DMS153 (cell line): ENCODE results near the gene CASP14.
"Not testable (repeated sequence)": the region's sequence is repeated elsewhere in the genome, so short reads cannot be mapped to it uniquely, and the experiment has no call there.

Experiments used
- DNase-seq: peaks from one replicate; lab custom pipeline; 2025; lab: John Stamatoyannopoulos, UW

CASP14 gene

GRCh38 chr19:15072930-15073647 lies 23.8 kb downstream of the CASP14 start:
- no peak for DNase-seq

GRCh38 chr19:15074371-15074770 lies 25.1 kb downstream of the CASP14 start:
- no peak for DNase-seq

- no peak for DNase-seq
These were observed 26.5 kb downstream of the CASP14 start for GRCh38 chr19:15075806-15076205.

- not testable (repeated sequence) for DNase-seq
These were observed 30.7 kb downstream of the CASP14 start for GRCh38 chr19:15080002-15080401.

GRCh38 chr19:15081911-15082310 lies 32.6 kb downstream of the CASP14 start, which contains the start of gene OR1I1:
OR1I1 (plus strand) TSS chr19:15082211; CDS start chr19:15087066, 4,855 bp downstream.
- DNase-seq, result no peak

GRCh38 chr19:15087182-15087581 lies 37.9 kb downstream of the CASP14 start:
- no peak for DNase-seq

GRCh38 chr19:15091918-15092753 lies 42.9 kb downstream of the CASP14 start:
- DNase-seq, result peak; percentile 1

GRCh38 chr19:15093001-15093400 lies 43.7 kb downstream of the CASP14 start:
- no peak for DNase-seq

- no peak for DNase-seq
These were observed 46.9 kb downstream of the CASP14 start for GRCh38 chr19:15096223-15096622.

GRCh38 chr19:15097980-15098379 lies 48.7 kb downstream of the CASP14 start:
- not testable (repeated sequence) for DNase-seq

- no peak for DNase-seq
These were observed 49.2 kb downstream of the CASP14 start for GRCh38 chr19:15098460-15098859.

GRCh38 chr19:15099017-15099582 lies 49.8 kb downstream of the CASP14 start:
- DNase-seq, result no peak

- no peak for DNase-seq
These were observed 52.3 kb downstream of the CASP14 start for GRCh38 chr19:15101479-15102082.

GRCh38 chr19:15104003-15104402 lies 54.7 kb downstream of the CASP14 start:
- no peak for DNase-seq

GRCh38 chr19:15104411-15104810 lies 55.1 kb downstream of the CASP14 start:
- no peak for DNase-seq

- DNase-seq, result no peak
These were observed 55.8 kb downstream of the CASP14 start for GRCh38 chr19:15105044-15105443.

GRCh38 chr19:15107061-15108010 lies 58.1 kb downstream of the CASP14 start, which contains the start of gene SYDE1:
SYDE1 (plus strand) TSS chr19:15107401; CDS start chr19:15107434, 33 bp downstream.
- no peak for DNase-seq
